K562 (cell line): Measurements from ENCODE around the gene SHFL. TPM values are rescaled to one million over a fixed set of nuclear protein-coding genes. Genes with fewer than 3 reads are reported as not detected.

Experiments
- BDP1 ChIP-seq: IDR thresholded peaks from 3 replicates; pipeline ENCODE4 v1.6.1; 2011; ENCODE audit not compliant: insufficient read length, insufficient read depth
- CC2D1A ChIP-seq: fragments of 450-650 bp; IDR thresholded peaks from 2 replicates; pipeline ENCODE4 v1.6.1; 2017; ENCODE audit warnings: mild to moderate bottlenecking
- HIVEP1 ChIP-seq: fragments of 250-450 bp; sonication (Bioruptor Pico); IDR thresholded peaks from 2 replicates; pipeline ENCODE4 v1.4.0; 2020; ENCODE audit warnings: mild to moderate bottlenecking
- LARP7 ChIP-seq: fragments of 450-650 bp; IDR thresholded peaks from 2 replicates; pipeline ENCODE4 v1.6.1; 2016
- MEF2A ChIP-seq: IDR thresholded peaks from 2 replicates; pipeline ENCODE4 v1.6.1; 2011; ENCODE audit warnings: low read depth, mild to moderate bottlenecking, low read length, moderate library complexity; ENCODE audit not compliant: control insufficient read depth
- NCOR1 ChIP-seq: fragments of 450-650 bp; IDR thresholded peaks from 2 replicates; pipeline ENCODE4 v1.6.1; 2016; ENCODE audit warnings: mild to moderate bottlenecking, moderate library complexity
- PCBP1 ChIP-seq: fragments of 200-400 bp; formaldehyde crosslinking; IDR thresholded peaks from 2 replicates; pipeline ENCODE4 v1.6.1; 2018; ENCODE audit warnings: mild to moderate bottlenecking, low read depth, low read length; ENCODE audit not compliant: poor library complexity, severe bottlenecking
- PHB2 ChIP-seq: fragments of 450-650 bp; IDR thresholded peaks from 2 replicates; pipeline ENCODE4 v1.6.1; 2017; ENCODE audit warnings: low read depth
- RBM14 ChIP-seq: fragments of 200-400 bp; formaldehyde crosslinking; IDR thresholded peaks from 2 replicates; pipeline ENCODE4 v1.6.1; 2018; ENCODE audit warnings: low read depth, mild to moderate bottlenecking, low read length, moderate library complexity, borderline replicate concordance; ENCODE audit not compliant: insufficient read depth
- SETDB1 ChIP-seq: IDR thresholded peaks from one replicate; pipeline ENCODE4 v1.6.1; 2012; ENCODE audit warnings: low read length, control low read depth, inconsistent platforms
- SIRT6 ChIP-seq: IDR thresholded peaks from one replicate; pipeline ENCODE4 v1.6.1; 2012; ENCODE audit warnings: low read depth, mild to moderate bottlenecking, control low read depth, inconsistent platforms, low read length, moderate library complexity
- TAF9B ChIP-seq: fragments of 450-650 bp; IDR thresholded peaks from 2 replicates; pipeline ENCODE4 v1.6.1; 2018; ENCODE audit warnings: mild to moderate bottlenecking; ENCODE audit not compliant: partially characterized antibody
- ZNF146 ChIP-seq: IDR thresholded peaks from one replicate; pipeline ENCODE4 v1.6.1; 2018; ENCODE audit warnings: missing compliant biosample characterization; ENCODE audit not compliant: unreplicated experiment
- ZNF282 ChIP-seq: sonication (generic); formaldehyde crosslinking; IDR thresholded peaks from 2 replicates; pipeline ENCODE4 v1.8.1; 2023; ENCODE audit warnings: missing genetic modification reagents
- ZNF384 ChIP-seq: IDR thresholded peaks from 2 replicates; pipeline ENCODE4 v1.6.1; 2012; ENCODE audit warnings: low read depth, low read length, improper control_type of control experiment
- ZNF444 ChIP-seq: fragments of 250-450 bp; sonication (Bioruptor Pico); IDR thresholded peaks from 2 replicates; pipeline ENCODE4 v1.4.0; 2020; ENCODE audit warnings: mild to moderate bottlenecking, moderate library complexity
- polyA plus RNA-seq, 8 experiments: library from polyadenylated mRNA; depleted of rRNA in 4 of 8; stranded (reverse) in 5 of 8; unstranded in 3 of 8; fragments of >200 nt; fragmentation: Nextera tagmentation in 2 of 8; fragmentation: Illumina TruSeq in 1 of 8; extraction: Ambion mirVana in 2 of 8; extraction: Trizol in 1 of 8; gene quantifications; 2 replicates each; pipeline versions ENCODE4 v1.2.1 to v1.2.3, GENCODE V29; 2011 to 2014; ENCODE audit warnings: inconsistent platforms in 1 of 8, missing spikeins in 1 of 8
- total RNA-seq, 7 experiments: library from RNA; depleted of rRNA in 6 of 7; stranded (reverse); fragments of >200 nt in 6 of 7; fragmentation: Illumina TruSeq in 2 of 7; extraction: Trizol in 2 of 7; gene quantifications; 2 replicates each; pipeline versions ENCODE4 v1.2.1 to v1.2.3, GENCODE V29; 2011 to 2021; ENCODE audit warnings: low replicate concordance in 1 of 7
- TF ChIP-seq, protein P1 (sequence below): fragments of 150-350 bp; IDR thresholded peaks from 2 replicates; pipeline ENCODE4 v1.6.1; 2014; ENCODE audit warnings: low read depth, mild to moderate bottlenecking, low read length, borderline replicate concordance
- TF ChIP-seq, protein P2 (sequence below): fragments of 450-650 bp; formaldehyde crosslinking; IDR thresholded peaks from 2 replicates; pipeline ENCODE4 v1.4.0; 2022; ENCODE audit warnings: missing genetic modification characterization
- TF ChIP-seq, protein P3 (sequence below): fragments of 450-650 bp; IDR thresholded peaks from 2 replicates; pipeline ENCODE4 v1.6.1; 2014; ENCODE audit warnings: low read depth, mild to moderate bottlenecking, moderate library complexity, borderline replicate concordance
- TF ChIP-seq, protein P4 (sequence below): fragments of 450-650 bp; IDR thresholded peaks from 2 replicates; pipeline ENCODE4 v1.6.1; 2016

Gene SHFL
- total and polyA plus RNA-seq, 9 of the 15 experiments (the other 6 are each of a cell fraction or from before 2014, with no cell fraction given): 1.5 to 25.7 (median 13.0) TPM

DNA sequence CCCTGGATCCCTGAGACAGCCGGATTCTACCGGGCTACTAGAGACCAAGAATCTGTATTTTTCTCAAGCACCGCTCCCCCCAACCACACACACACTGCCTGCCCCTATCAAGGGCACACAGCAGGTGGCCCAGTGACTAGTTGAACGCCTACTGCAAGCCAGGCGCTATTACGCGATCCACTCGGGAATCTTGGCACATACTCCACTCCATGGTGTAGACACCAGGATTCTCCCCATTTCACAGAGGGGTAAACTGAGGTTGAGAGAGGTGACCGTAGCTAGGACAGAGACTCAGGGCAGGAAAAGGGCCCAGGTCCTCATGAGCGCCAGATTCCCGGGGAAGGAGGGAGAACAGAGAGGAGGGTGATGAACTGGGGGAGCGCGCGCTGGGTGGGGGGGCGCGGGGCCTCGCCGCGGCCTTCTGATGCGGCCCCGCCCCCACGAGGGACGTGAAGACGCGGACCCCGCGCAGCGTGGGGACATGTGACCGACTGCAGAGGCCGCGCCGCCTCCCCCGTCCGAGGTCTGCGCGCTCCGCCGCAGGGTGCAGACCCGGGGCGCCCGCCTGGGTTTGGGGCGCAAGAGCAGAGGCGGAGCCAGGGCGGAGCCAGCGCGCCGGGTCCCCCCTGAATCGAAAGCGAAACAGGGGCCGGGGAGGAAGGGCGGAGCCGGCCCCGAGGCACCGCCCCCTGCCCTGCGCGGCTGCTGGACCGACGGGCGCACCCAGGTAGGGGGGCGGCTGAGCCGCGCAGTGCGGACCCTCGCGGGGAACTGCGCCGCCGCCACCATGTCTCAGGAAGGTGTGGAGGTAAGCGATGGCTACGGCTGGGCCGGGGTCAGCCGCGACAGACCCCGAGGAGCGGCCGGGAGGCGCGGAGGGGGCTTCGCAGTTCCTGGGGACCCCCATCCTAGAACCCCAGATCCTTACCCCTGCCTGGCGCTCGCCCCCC is at the start of gene SHFL (continued):
- TF ChIP-seq, protein P1, sequence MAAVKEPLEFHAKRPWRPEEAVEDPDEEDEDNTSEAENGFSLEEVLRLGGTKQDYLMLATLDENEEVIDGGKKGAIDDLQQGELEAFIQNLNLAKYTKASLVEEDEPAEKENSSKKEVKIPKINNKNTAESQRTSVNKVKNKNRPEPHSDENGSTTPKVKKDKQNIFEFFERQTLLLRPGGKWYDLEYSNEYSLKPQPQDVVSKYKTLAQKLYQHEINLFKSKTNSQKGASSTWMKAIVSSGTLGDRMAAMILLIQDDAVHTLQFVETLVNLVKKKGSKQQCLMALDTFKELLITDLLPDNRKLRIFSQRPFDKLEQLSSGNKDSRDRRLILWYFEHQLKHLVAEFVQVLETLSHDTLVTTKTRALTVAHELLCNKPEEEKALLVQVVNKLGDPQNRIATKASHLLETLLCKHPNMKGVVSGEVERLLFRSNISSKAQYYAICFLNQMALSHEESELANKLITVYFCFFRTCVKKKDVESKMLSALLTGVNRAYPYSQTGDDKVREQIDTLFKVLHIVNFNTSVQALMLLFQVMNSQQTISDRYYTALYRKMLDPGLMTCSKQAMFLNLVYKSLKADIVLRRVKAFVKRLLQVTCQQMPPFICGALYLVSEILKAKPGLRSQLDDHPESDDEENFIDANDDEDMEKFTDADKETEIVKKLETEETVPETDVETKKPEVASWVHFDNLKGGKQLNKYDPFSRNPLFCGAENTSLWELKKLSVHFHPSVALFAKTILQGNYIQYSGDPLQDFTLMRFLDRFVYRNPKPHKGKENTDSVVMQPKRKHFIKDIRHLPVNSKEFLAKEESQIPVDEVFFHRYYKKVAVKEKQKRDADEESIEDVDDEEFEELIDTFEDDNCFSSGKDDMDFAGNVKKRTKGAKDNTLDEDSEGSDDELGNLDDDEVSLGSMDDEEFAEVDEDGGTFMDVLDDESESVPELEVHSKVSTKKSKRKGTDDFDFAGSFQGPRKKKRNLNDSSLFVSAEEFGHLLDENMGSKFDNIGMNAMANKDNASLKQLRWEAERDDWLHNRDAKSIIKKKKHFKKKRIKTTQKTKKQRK: no peak
- TF ChIP-seq BDP1: no peak
- TF ChIP-seq, protein P2, sequence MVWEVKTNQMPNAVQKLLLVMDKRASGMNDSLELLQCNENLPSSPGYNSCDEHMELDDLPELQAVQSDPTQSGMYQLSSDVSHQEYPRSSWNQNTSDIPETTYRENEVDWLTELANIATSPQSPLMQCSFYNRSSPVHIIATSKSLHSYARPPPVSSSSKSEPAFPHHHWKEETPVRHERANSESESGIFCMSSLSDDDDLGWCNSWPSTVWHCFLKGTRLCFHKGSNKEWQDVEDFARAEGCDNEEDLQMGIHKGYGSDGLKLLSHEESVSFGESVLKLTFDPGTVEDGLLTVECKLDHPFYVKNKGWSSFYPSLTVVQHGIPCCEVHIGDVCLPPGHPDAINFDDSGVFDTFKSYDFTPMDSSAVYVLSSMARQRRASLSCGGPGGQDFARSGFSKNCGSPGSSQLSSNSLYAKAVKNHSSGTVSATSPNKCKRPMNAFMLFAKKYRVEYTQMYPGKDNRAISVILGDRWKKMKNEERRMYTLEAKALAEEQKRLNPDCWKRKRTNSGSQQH (CRISPR knock-in tag): no peak
- TF ChIP-seq, protein P3, sequence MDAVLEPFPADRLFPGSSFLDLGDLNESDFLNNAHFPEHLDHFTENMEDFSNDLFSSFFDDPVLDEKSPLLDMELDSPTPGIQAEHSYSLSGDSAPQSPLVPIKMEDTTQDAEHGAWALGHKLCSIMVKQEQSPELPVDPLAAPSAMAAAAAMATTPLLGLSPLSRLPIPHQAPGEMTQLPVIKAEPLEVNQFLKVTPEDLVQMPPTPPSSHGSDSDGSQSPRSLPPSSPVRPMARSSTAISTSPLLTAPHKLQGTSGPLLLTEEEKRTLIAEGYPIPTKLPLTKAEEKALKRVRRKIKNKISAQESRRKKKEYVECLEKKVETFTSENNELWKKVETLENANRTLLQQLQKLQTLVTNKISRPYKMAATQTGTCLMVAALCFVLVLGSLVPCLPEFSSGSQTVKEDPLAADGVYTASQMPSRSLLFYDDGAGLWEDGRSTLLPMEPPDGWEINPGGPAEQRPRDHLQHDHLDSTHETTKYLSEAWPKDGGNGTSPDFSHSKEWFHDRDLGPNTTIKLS: no peak
- TF ChIP-seq PCBP1: no peak
- TF ChIP-seq, protein P4, sequence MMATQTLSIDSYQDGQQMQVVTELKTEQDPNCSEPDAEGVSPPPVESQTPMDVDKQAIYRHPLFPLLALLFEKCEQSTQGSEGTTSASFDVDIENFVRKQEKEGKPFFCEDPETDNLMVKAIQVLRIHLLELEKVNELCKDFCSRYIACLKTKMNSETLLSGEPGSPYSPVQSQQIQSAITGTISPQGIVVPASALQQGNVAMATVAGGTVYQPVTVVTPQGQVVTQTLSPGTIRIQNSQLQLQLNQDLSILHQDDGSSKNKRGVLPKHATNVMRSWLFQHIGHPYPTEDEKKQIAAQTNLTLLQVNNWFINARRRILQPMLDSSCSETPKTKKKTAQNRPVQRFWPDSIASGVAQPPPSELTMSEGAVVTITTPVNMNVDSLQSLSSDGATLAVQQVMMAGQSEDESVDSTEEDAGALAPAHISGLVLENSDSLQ: no peak
- TF ChIP-seq NCOR1: no peak
- no peak for TF ChIP-seq LARP7
- no peak for TF ChIP-seq TAF9B
- TF ChIP-seq MEF2A: no peak
- no peak for TF ChIP-seq SETDB1
- no peak for TF ChIP-seq ZNF146 (CRISPR knock-in tag)
- TF ChIP-seq CC2D1A: peak; percentile 41; the same call in 1 of the 2 replicates
- TF ChIP-seq RBM14: 0 out of 2 replicates have a peak, but pooled peaks have one; percentile 30
- no peak for TF ChIP-seq SIRT6
- no peak for TF ChIP-seq HIVEP1 (CRISPR knock-in tag)
- TF ChIP-seq PHB2: no peak
- TF ChIP-seq ZNF282 (CRISPR knock-in tag): no peak
- TF ChIP-seq ZNF384: no peak
- TF ChIP-seq ZNF444: no peak
